Hepatocyte (in vitro differentiated cells): ENCODE data around the gene NXN.

Experiments used
- CTCF ChIP-seq: fragments of 200-600 bp; sonication (generic); IDR thresholded peaks from 2 replicates; pipeline ENCODE4 v1.5.1; 2016; ENCODE audit warnings: antibody characterized with exemption, mild to moderate bottlenecking; ENCODE audit not compliant: poor library complexity
- EZH2 ChIP-seq: fragments of 200-600 bp; sonication (generic); IDR thresholded peaks from 2 replicates; pipeline ENCODE4 v1.6.1; 2016; ENCODE audit warnings: antibody characterized with exemption, mild to moderate bottlenecking, borderline replicate concordance
- EZH2phosphoT487 ChIP-seq: fragments of 200-600 bp; sonication (generic); IDR thresholded peaks from one replicate; pipeline ENCODE4 v1.6.1; 2018; ENCODE audit warnings: antibody characterized with exemption, mild to moderate bottlenecking, low read depth, moderate library complexity; ENCODE audit not compliant: unreplicated experiment, severe bottlenecking

DNA sequence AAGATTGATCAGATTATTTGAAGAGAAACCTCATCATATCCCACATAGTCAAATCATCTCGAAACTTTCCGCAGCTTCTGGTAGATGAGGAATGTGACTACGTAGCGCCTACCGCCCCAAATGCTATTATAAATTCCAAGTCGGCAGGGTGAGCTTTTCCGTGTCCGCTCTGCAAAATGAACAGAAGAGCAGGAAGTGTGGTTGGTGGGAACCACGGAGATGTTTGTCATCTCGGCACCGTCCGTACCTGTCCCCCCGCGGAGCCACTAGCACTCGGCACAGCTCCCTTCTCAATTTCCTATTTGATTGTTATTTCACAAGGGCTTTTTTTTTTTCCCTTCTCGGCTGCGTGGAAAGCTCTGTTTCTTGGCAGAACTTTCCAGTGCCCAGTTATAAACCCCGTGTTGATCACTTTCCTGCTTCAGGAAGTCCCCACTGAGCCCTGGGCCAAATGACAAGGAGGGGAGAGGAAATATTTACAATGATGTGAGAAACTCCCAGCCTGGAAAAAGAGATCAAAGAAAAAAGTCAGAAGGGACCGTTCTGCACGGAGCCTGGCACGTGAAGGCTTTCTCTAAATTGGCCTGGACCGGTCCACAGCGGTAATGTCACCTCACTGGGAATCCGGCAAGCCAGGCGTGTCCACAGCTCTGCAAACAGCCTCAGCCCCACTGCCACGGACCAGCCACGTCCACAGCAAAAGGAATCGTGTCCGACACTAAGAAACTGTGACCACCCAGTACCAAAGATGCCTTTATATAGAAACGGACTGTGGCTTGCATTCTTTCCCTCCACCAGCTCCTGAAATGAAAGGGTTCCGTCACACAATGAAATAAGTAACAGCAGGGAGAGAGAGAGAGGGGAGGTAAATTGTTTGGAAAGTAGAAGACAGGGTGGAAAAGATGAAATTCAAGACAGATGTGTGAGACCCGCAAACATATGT, 132.4 kb downstream of the NXN start:
- TF ChIP-seq EZH2 (no peak), EZH2phosphoT487 (no peak), CTCF (no peak)
